Endothelial cell (in vitro differentiated cells): Measurements from ENCODE around the gene SCAMP2. TPM values are rescaled to one million over a fixed set of nuclear protein-coding genes. Genes with fewer than 3 reads are reported as not detected.

Experiments
- DNase-seq: peaks from one replicate; pipeline ENCODE4 v3.0.0; 2021; ENCODE audit warnings: low spot score
- H3K27ac Mint-ChIP-seq: one replicate; pipeline ENCODE4 v1.8.0; 2021; ENCODE audit warnings: mixed read lengths, inconsistent platforms; ENCODE audit not compliant: unreplicated experiment
- H3K27me3 Mint-ChIP-seq: one replicate; pipeline ENCODE4 v1.8.0; 2021; ENCODE audit warnings: mild to moderate bottlenecking, moderate library complexity, mixed read lengths, inconsistent platforms; ENCODE audit not compliant: unreplicated experiment
- H3K36me3 Mint-ChIP-seq: one replicate; pipeline ENCODE4 v1.8.0; 2021; ENCODE audit warnings: mild to moderate bottlenecking, low read depth, mixed read lengths, inconsistent platforms; ENCODE audit not compliant: unreplicated experiment
- H3K4me1 Mint-ChIP-seq: one replicate; pipeline ENCODE4 v1.8.0; 2021; ENCODE audit warnings: mild to moderate bottlenecking, mixed read lengths, inconsistent platforms; ENCODE audit not compliant: unreplicated experiment
- H3K4me3 Mint-ChIP-seq: one replicate; pipeline ENCODE4 v1.8.0; 2021; ENCODE audit warnings: mild to moderate bottlenecking, mixed read lengths, inconsistent platforms; ENCODE audit not compliant: unreplicated experiment
- H3K9me3 Mint-ChIP-seq: one replicate; pipeline ENCODE4 v1.8.0; 2021; ENCODE audit warnings: mixed read lengths, inconsistent platforms; ENCODE audit not compliant: unreplicated experiment
- total RNA-seq: library from RNA; stranded (reverse); fragmentation: NEBNext Ultra II Directional; extraction: Animal tissue kit (Norgen Biotek cat#: 25700); gene quantifications from one replicate; pipeline ENCODE4 v1.2.1, GENCODE V29; 2021; ENCODE audit not compliant: unreplicated experiment
- TF ChIP-seq, protein P1 (sequence below): fragments of 200-600 bp; sonication (generic); IDR thresholded peaks from one replicate; pipeline ENCODE4 v1.5.0; 2021; ENCODE audit warnings: antibody characterized with exemption; ENCODE audit not compliant: unreplicated experiment

SCAMP2 gene
- total RNA-seq, 1 donor from 2014 or later = 56.1 TPM

- Mint-ChIP-seq H3K4me3 (peak overlapping the region; percentile 56), H3K4me1 (peaks cover 2% of the 10 kb centered on the region), H3K36me3 (peaks cover 17% of the 10 kb centered on the region), H3K9me3 (no peaks in the 10 kb centered on the region), H3K27ac (no peak overlapping the region), H3K27me3 (peaks cover 2% of the 10 kb centered on the region)
- no peak for DNase-seq
- TF ChIP-seq, protein P1, sequence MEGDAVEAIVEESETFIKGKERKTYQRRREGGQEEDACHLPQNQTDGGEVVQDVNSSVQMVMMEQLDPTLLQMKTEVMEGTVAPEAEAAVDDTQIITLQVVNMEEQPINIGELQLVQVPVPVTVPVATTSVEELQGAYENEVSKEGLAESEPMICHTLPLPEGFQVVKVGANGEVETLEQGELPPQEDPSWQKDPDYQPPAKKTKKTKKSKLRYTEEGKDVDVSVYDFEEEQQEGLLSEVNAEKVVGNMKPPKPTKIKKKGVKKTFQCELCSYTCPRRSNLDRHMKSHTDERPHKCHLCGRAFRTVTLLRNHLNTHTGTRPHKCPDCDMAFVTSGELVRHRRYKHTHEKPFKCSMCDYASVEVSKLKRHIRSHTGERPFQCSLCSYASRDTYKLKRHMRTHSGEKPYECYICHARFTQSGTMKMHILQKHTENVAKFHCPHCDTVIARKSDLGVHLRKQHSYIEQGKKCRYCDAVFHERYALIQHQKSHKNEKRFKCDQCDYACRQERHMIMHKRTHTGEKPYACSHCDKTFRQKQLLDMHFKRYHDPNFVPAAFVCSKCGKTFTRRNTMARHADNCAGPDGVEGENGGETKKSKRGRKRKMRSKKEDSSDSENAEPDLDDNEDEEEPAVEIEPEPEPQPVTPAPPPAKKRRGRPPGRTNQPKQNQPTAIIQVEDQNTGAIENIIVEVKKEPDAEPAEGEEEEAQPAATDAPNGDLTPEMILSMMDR = no peak
Measured at GRCh38 chr15:74838746-74839525, 34.2 kb downstream of the SCAMP2 start.

GRCh38 chr15:74838137-74838516 lies 35.0 kb downstream of the SCAMP2 start:
- Mint-ChIP-seq H3K9me3 (no peaks in the 10 kb centered on the region), H3K36me3 (peaks cover 14% of the 10 kb centered on the region), H3K4me1 (peaks cover 1% of the 10 kb centered on the region), H3K4me3 (no peak overlapping the region), H3K27me3 (no peaks in the 10 kb centered on the region), H3K27ac (no peak overlapping the region)
- TF ChIP-seq, protein P1 = no peak
- no peak for DNase-seq

GRCh38 chr15:74837482-74838136 lies 35.6 kb downstream of the SCAMP2 start:
- H3K4me1 Mint-ChIP-seq = peaks cover 7% of the 10 kb centered on the region
- DNase-seq = no peak
- no peak overlapping the region for H3K4me3 Mint-ChIP-seq
- peaks cover 14% of the 10 kb centered on the region for H3K36me3 Mint-ChIP-seq
- TF ChIP-seq, protein P1 = no peak
- no peaks in the 10 kb centered on the region for H3K27me3 Mint-ChIP-seq
- H3K27ac Mint-ChIP-seq = no peak overlapping the region
- no peaks in the 10 kb centered on the region for H3K9me3 Mint-ChIP-seq

DNA sequence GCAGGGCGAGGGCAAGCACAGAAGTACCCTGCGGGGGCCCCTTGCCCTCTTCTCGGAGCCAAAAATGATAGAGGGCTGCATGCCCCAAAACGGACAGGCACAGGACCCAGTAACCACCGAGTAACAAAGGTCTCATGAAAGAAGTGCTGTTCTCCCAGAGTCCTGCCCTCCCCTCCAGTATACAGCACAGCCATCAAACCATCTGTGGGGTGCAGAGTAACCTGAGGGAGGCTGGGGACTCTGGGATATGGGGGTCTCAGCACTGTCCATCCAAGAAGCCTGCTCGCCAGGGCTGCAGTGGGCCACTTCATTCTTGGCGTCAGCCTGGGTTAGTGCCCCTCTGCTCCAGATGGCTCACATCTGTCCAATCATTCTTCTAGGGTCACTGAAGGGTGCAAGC lies 36.3 kb downstream of the SCAMP2 start:
- H3K4me3 Mint-ChIP-seq = no peak overlapping the region
- no peaks in the 10 kb centered on the region for H3K27me3 Mint-ChIP-seq
- H3K9me3 Mint-ChIP-seq = no peaks in the 10 kb centered on the region
- peaks cover 14% of the 10 kb centered on the region for H3K36me3 Mint-ChIP-seq
- TF ChIP-seq, protein P1 = no peak
- H3K27ac Mint-ChIP-seq = no peak overlapping the region
- no peak for DNase-seq
- peaks cover 7% of the 10 kb centered on the region for H3K4me1 Mint-ChIP-seq

GRCh38 chr15:74835312-74835823 lies 37.8 kb downstream of the SCAMP2 start:
- H3K4me1 Mint-ChIP-seq = peaks cover 7% of the 10 kb centered on the region
- peak; percentile 89 for DNase-seq

More at GRCh38 chr15:74835312-74835823, 37.8 kb downstream of the SCAMP2 start:
- H3K36me3 Mint-ChIP-seq = peaks cover 14% of the 10 kb centered on the region
- H3K4me3 Mint-ChIP-seq = no peak overlapping the region
- TF ChIP-seq, protein P1 = peak; percentile 82
- H3K9me3 Mint-ChIP-seq = no peaks in the 10 kb centered on the region
- H3K27me3 Mint-ChIP-seq = peaks cover 2% of the 10 kb centered on the region
- no peak overlapping the region for H3K27ac Mint-ChIP-seq
